MM.1S (cell line): ENCODE results near the gene SETD3.

ENCODE experiments used
- CTCF ChIP-seq: fragments of 300-600 bp; sonication (generic); IDR thresholded peaks from 2 replicates; pipeline ENCODE4 v1.5.1; 2016; ENCODE audit warnings: antibody characterized with exemption, low read length, mixed read lengths
- EZH2 ChIP-seq: fragments of 300-600 bp; sonication (generic); optimal IDR thresholded peaks from 2 replicates; pipeline ENCODE3; 2017; ENCODE audit warnings: low read depth, mild to moderate bottlenecking, antibody characterized with exemption, low read length, mixed read lengths
- EZH2phosphoT487 ChIP-seq: fragments of 300-600 bp; sonication (generic); IDR thresholded peaks from 2 replicates; pipeline ENCODE4 v1.6.1; 2018; ENCODE audit warnings: antibody characterized with exemption, low read length

GRCh38 chr14:99359906-99360305 lies 120.8 kb downstream of the SETD3 start:
- TF ChIP-seq EZH2phosphoT487 (no peak), EZH2 (no peak), CTCF (no peak)
